A673 (cell line): Measurements from ENCODE around the gene FARP1.

Experiments used
- CTCF ChIP-seq: fragments of 300-800, 200-600 bp; sonication (generic); conservative IDR thresholded peaks from 2 replicates; pipeline ENCODE4 v1.5.1; 2017; ENCODE audit warnings: low read depth, mild to moderate bottlenecking, antibody characterized with exemption, low read length, moderate library complexity, mixed read lengths
- EZH2 ChIP-seq: fragments of 200-600 bp; sonication (generic); IDR thresholded peaks from 2 replicates; pipeline ENCODE4 v1.6.1; 2017; ENCODE audit warnings: borderline replicate concordance, low read depth, mild to moderate bottlenecking, mixed read lengths, antibody characterized with exemption, low read length; ENCODE audit not compliant: poor library complexity, severe bottlenecking

GRCh38 chr13:98217597-98217996, 74.7 kb downstream of the FARP1 start:
- TF ChIP-seq CTCF = no peak
- no peak for TF ChIP-seq EZH2
